Embryonic facial prominence (tissue), 1 donor: ENCODE measurements around the gene OR51L1.
"Not testable (repeated sequence)": the region's sequence is repeated elsewhere in the genome, so short reads cannot be mapped to it uniquely, and the experiment has no call there.

Experiments
- DNase-seq: peaks from one replicate; pipeline ENCODE4 v3.0.0-alpha.2; 2016; ENCODE audit errors: extremely low spot score

Gene OR51L1, protein sequence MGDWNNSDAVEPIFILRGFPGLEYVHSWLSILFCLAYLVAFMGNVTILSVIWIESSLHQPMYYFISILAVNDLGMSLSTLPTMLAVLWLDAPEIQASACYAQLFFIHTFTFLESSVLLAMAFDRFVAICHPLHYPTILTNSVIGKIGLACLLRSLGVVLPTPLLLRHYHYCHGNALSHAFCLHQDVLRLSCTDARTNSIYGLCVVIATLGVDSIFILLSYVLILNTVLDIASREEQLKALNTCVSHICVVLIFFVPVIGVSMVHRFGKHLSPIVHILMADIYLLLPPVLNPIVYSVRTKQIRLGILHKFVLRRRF

DNA sequence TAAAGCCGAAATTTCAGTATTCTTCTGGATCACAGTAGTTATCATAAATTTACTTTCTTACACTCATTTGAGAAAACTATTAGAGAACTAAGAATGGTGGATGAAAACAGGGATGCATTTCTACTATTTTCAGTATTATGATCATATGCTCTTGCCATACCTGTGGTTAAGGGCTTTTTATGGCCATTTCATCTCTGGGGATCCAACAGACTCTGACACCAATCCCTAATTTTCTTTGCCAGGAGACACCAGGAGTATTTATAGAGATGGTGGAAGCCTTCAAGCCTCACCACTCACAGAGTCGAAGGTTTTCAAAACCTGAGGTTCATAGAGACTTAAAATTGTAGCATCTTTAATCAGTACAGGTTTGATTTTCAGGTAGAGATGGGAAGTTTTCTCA is at the start of gene OR51L1:
TSS of gene OR51L1 (plus strand) at position 301 of the 400 bp plus-strand sequence. CDS start 4,132 bp downstream, outside the sequence.
- no peak for DNase-seq

DNA sequence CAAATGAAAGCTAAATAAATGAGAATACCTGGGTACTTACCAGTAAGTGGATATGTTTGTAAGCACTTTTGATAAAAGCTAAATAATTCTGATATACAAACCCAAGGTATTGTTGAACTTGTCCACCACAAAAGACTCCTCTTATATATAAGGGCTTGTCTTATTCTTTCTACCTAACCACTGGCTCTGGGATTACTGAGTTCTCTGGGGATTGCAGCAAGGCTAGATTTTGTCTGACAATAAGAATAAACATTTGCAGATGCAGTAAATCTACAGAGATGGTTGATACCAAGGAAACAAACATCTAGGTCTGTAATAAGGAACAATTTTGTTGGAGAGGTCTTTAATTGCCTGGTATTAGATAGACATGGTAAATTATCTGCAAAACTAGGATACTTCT is 47.1 kb upstream of the OR51L1 start, which contains the start of gene OR51A4:
TSS of gene OR51A4 (minus strand) at position 101 of the 400 bp plus-strand sequence. CDS start 505 bp downstream, outside the sequence.
- DNase-seq = no peak

DNA sequence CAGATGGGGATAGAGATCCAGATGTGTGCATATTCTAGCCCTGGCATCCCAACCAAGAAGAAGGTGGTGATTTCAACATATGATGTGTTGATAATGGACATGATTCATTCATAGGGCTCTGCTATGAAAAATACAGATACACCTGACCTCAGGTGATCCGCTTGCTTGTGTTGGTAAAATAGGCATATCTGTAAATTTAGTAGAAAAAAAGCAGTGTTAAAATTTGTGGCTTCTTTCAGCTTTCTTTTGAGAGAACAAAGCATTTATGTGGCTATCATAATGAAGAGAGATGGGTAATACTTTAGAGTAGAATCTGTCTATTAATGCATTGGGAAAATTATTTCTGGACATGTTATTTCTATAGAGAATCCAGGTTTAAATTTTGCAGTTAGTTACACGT is 39.0 kb upstream of the OR51L1 start, which contains the start of gene OR51A2:
TSS of gene OR51A2 (minus strand) at position 101 of the 400 bp plus-strand sequence. CDS start at position 101, 0 bp downstream.
- DNase-seq = not testable (repeated sequence)

DNA sequence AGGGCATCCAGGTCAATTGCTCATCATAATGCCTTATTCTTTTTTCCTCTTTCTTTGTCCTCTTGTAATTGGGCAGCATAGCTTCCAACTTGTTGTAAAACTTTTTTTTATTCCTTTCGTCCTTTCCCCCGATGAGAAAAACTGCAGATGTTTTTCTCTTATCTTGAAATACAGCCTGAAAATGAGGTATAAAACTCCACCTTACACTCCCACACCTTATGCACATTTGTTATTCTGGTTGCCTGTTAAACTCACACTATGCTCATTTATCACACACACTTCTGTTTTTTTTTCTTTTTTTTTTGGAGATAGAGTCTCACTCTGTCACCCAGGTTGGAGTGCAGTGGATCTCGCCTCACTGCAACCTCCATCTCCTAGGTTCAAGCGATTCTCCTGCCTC is 37.3 kb upstream of the OR51L1 start:
- no peak for DNase-seq

DNA sequence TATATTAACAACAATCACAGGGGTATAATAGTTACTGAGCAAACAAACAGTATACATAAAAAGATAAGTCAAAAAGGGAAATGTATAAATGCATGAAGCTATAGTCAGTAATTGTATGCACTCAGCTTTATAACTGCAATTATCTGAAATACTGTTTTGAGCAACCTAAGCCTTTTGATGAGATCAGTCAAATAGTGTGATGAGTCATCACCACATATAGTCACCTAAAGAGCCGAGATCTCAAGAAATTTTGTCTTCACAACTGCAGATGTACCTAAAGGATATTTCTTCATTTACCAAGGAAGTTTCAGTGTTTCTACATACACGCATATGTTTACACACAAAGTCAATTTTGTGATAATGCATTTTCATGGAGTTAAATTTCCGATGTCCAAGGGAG is 33.8 kb upstream of the OR51L1 start:
- DNase-seq = no peak

DNA sequence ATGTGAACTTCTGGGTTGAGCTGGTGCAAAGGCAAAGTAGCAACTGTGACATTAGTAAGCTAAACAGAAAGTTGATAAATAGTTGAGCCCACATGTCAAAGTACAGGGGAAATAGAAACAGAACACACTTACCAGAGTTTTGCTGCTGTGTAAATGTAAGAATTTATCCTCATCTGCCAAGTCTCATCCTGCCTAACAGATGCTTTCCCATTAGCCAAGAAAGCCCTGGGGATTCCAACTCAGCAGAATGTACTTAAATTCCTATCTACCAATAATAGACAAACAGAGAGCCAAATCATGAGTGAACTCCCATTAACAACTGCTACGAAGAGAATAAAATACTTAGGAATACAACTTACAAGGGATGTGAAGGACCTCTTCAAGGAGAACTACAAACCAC is 31.8 kb upstream of the OR51L1 start:
- DNase-seq = no peak

DNA sequence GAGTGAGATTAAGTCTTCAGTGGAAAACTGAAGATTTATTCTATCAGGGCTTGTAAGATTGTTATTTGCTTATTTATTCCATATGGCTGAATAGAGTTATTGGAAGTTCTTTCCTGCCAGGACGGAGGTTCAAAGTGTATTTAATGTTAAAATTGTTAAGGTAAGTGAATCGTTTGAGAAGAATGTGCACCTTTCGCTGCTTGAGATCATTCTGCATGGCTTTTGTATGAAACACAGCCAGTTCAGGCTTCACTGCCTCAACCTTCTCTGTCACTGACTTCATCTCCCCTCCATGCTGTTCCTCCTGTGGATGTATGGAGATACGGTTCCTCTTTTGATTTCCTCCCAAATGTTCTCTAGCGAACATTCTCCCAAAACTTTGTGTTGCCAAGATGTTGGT is 19.2 kb upstream of the OR51L1 start:
- DNase-seq = no peak

DNA sequence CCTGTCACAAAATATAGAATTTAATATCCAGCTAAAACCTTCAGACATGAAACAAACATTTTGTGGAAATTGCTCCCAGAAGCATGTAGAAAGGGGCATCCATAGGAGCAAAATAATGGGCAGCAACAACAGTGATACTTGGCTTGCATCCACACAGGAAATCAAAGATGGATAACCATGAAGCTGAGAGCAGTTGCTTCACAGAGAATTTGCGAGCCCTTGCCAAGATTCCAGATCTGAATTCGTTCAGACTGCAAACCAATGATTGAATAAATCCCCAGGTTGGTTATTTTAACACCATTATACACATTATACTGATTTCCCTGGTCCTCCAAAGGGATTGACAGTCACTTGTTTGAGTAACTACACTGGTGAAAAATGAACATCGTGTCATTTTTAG is 15.6 kb upstream of the OR51L1 start:
- no peak for DNase-seq

DNA sequence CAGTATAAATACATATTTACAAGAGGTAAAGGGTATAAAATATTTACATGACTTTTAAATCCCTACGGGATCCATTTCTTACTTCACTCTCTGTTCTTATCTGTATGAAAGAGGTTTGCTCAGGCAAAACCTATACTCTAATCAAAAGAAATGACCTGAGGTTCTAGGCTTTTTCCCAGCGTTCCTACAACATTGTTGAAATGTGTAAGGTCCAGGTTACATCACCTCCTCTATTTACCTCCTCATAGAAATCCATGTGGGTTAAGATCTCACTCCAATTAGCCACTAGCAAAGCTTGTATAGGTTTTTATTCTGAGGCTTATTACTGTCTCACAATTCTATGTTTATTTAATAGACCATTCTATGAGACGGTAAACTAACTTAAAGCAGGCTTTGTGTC is 12.0 kb upstream of the OR51L1 start:
- DNase-seq = no peak

DNA sequence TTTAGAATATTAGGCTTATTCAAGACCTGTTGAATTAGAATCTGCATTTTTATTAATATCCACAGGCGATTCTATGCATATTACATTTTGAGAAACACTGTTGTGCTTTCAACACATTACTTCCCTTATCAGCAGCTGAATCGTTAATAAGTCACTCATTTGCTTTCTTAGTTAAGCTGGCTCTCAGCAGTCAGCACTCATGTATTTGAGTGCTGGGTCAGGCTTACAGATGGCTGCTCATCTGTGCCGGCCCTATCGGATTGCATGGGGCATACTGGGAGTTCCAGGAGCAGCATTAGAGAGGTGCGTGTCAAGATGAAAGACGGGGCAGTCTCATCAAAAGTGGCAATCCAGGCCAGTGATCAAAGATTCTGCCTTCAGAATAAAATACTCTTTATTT is 10.8 kb upstream of the OR51L1 start:
- no peak for DNase-seq

DNA sequence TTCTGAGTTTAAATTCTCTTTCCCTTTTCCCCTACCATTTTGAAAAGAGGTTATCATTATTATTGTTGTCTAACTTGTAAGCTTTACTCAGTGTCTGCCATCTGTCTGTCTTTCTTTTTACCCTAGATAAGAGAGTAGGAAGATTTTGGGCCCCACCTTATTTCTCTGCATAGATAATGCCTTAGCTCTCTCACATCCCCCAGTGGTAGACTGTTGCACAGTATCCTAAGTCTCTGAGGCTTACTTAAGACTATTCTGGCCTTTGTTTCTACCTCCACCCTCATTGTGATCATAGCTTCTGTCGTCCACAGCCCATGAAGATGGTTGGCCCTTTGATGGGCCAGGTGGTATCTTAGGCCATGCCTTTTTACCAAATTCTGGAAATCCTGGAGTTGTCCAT is 3.6 kb upstream of the OR51L1 start:
- DNase-seq = no peak

DNA sequence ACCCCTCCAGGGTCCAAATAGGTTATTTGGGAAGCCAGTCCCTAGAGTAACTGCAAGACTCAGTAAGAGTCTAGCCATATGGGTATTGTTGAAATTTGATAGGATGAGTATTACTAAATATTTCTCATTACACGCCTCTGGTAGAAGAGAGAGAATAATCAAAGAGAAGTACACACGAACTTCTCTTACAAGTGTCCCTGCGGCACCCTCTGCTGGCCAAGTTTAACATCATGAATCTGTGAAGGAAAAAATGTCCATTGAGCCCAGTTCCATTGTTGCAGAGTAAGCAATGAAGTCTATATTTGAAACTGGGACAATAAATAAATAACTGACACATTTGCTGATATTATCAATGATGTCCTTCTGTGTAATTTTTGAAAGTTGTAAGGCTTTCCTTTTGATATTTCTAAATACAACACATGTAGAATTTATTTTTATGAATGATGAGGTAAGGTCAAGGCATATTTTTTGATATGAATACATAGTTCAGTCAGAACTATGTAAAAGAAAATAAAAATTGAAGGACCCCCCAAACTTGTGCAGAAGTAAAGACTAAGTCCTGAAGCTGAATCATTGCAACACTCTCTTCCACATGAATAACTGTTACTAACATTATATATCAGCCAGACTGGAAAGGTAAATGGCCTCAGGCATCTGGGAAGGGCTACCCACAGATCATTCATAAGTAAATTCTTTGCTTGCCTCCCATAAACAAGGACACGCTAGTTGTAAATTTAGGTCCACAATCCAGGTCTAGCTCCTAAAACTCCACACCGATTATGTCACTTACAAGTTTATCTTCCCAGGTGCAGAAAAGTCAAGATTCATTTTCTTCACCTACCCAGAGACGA is 10.0 kb downstream of the OR51L1 start:
- DNase-seq = peak; percentile 14

DNA sequence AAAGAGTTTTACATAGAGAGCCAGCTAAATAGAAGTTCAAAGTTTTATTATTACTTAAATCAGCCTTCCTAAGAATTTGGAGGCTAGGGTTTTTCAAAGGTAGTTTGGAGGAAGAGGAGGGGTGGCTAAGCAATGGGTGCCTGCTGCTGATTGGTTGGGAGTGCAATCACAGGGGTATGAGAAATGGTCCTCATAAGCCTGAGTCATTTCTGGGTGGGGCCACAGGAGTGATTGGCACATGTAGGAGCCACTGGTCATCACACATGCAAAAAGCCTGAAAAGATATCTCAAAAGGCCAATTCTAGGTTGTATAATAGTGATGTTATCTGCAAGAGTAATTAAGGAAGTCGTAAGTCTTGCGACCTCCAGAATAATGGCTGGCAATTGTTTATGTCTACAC is 12.9 kb downstream of the OR51L1 start:
- no peak for DNase-seq

DNA sequence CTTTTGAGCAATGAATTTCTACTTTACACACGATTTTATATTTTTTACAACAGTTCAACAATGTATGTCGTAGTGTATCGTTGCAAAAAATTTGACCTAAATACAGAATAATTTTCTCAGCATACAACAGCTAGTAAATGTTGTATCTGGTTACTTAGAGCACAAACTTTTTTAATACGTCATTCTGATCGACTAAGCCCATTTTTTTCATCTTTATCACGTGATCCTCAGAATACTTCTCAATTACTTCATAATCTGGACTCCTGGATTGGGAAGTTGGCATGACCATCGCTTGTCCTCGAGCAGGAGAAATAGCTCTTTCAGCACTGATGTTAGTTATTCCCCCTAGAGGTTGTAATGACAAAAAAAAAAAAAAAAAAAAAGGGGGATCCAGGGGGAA is 16.6 kb downstream of the OR51L1 start:
- no peak for DNase-seq

DNA sequence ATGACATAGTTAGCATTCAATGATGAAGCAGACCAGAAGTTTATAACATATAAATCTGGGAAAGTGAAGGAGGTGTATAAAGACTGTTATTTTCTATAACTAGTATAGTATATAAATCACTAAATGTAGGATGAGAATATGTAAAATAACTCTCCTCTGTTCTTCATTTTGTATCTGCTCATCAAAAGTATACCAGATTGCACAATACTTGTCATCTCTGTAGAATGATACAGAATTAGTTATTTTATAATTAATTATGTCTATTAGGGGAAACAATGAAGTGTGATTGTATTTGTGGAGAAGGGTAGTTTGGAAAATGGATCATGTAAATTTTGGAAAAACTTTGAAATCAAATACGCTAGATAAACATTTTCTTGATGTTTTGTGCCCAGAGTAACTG is 18.4 kb downstream of the OR51L1 start:
- no peak for DNase-seq

DNA sequence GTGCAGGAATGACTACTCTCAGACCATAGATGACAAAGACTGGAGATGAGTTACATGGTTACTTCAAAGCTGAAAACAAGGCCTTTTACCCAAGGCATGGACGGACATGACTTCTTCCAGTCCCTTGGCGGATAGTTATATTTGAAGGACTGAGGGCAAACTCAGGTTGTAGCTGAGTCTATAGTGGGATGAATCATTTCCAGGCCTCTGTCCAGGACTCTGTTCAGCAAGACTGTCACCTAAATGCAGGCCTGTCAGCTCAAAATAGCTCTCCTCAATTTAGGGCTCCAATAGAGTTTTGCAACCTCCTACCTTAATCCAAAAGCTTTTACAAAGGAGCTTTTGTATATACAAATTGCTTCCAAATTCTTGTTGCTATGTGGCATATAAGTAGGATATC is 27.3 kb downstream of the OR51L1 start:
- DNase-seq = no peak

DNA sequence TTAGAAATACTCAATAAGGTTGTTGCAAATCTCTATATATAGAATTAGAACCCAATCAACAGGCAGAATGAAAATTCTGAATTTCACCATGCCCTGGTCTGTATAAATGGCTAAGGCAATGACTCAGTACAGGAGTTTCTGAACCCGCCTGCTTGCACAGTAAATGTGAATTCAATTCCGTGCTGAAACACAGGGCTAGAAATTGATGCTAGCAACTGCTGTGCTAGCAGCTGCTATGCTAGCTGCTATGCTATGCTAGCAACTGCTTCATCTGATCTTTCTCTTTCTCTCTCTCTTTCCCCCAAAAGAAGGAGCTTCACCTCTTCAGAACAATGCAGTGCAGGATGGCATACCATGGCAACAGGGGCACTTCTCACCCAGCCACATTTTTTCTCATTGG is 42.0 kb downstream of the OR51L1 start:
- DNase-seq = no peak

DNA sequence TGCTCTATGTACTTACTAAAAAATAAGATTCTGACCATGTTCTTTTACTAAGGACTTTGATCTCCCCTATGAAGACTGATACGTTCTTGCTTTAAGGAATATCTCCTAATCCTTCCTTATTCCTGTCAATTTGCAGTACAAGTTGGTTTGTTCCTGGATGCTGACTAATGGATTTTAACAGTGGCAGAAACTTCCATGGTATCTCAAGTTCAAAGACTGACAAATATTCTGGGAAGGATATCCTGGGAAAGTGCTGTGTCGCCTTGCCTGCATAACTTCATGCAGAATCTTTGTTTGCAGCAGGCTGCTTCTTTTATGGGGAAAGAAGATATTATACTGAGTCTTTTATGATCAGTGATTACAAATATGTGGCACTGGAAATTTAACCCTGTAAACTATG is 43.3 kb downstream of the OR51L1 start:
- no peak for DNase-seq

DNA sequence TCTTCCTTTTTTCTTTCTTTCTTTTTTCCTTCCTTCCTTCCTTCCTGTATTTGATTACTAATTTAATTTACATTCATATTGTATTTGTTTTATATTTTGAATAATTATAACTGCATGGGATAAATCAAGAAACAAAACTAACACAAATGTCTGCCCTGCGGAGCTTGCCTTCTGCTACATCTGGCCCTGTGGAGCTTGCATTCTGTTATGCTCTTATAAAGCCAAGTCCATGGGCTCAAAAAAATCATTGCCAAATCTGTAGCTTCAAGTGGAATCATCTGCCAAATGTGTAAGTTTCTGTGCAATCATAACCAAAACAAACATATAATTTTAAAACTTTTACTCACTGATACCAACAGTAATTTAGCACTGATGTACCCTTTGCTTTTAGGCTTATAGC is 43.7 kb downstream of the OR51L1 start:
- DNase-seq = no peak

DNA sequence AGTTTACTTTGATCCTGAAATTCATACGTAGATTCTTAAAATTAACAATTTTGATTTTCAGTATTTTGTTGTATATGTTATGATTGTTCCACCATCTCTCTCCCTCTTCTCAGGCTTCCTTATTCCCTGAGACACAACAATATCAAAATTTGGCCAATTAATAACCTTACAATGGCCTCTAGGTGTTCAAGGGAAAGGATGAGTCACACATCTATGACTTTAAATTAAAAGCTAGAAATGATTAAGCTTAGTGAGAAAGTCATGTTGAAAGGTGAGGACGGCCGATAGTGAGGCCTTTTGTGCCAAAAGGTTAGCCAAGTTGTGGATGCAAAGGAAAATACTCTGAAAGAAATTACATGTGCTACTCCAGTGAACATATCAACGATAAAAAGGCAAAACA is 46.2 kb downstream of the OR51L1 start:
- DNase-seq = no peak

DNA sequence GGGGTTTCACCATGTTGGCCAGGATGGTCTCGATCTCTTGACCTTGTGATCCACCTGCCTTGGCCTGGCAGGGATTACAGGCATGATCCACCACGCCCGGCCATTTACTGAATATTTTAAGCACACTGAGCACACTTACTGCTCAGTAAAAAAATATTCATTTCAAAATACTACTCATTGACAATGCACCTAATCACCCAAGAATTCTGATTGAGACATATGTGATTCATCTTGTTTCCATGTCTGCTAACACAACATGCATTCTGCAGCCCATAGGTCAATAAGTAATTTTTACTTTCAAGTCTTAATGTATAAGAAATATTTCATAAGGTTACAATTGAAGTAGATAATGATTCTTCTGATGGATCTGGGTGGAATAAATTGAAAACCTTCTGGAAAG is 47.4 kb downstream of the OR51L1 start:
- DNase-seq = no peak

DNA sequence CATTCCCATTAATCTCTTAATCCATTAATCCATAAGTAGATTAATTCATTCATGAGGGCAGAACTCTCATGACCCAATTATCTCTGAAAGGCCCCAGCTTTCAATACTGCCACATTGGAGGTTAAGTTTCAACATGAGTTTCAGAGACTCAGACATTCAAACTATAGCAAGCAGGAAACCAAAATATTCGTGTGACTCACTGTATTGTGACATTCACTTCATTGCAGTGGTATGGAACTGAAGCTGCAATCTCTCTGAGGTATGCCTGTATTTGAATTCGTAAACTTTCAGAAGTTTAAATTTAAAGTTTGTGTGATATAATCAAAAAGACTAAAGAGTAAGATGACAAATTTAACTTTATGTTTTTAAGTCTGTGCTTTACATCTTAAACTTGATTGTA is 48.7 kb downstream of the OR51L1 start:
- no peak for DNase-seq

DNA sequence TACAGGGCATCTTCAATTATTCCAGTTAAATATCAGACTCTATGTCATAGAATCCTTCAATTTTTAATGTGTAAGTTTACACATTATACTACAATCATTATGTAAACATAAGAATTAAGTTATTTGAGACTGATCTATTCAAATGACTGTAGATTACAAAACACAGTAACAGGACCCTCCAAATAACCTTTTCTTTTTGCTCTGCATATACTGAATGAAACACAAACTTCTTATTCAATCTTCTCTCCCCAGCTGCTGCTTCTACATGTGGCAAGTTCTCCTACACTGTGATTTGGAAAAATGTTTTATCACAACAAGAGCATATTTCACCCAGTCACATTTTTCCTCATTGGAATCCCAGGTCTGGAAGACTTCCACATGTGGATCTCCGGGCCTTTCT is 51.6 kb downstream of the OR51L1 start, which contains the start of gene OR52J3:
TSS of gene OR52J3 (plus strand) at position 301 of the 400 bp plus-strand sequence. CDS start at position 301, 0 bp downstream.
- no peak for DNase-seq
